Measurements from ENCODE around the gene CTTNBP2NL. TPM values are rescaled to one million over a fixed set of nuclear protein-coding genes. Genes with fewer than 3 reads are reported as not detected.
A peak's percentile ranks its signal among the peaks of the same experiment; 100 is the strongest.

Gene CTTNBP2NL
- total RNA-seq, 1 experiment from 2014 or later, result 38.8 TPM

- Histone ChIP-seq H3K9me3 (ENCODE audit: control insufficient read depth, low read depth, low read length) (no peaks in the 10 kb centered on the region), H3K14ac (ENCODE audit: insufficient read depth, low read length) (no peak overlapping the region), H2BK12ac (ENCODE audit: insufficient read length, low read depth, low read length) (no peak overlapping the region), H3T11ph (ENCODE audit: low read length) (no peak overlapping the region), H2AFZ (ENCODE audit: low read length) (no peak overlapping the region), H2BK120ac (ENCODE audit: low read depth, low read length, poor library complexity, severe bottlenecking) (no peak overlapping the region), H3K23ac (ENCODE audit: insufficient read length, low read depth, low read length) (no peak overlapping the region), H3K79me2 (ENCODE audit: insufficient read depth, low read length) (no peaks in the 10 kb centered on the region), H4K5ac (ENCODE audit: insufficient read length, low read depth, low read length) (no peak overlapping the region), H2AK5ac (ENCODE audit: insufficient read length, low read length) (no peak overlapping the region), H3K18ac (ENCODE audit: insufficient read length, low read depth, low read length) (no peak overlapping the region), H2BK5ac (ENCODE audit: insufficient read length, low read length) (no peak overlapping the region), H4K8ac (replicated peaks; ENCODE audit: insufficient read length, low read depth, low read length) (no peak overlapping the region), H3K56ac (ENCODE audit: insufficient read length, low read depth, low read length) (no peak overlapping the region), H3K27me3 (ENCODE audit: insufficient read depth, low read length) (peaks cover 54% of the 10 kb centered on the region), H3K23me2 (ENCODE audit: insufficient read length, low read depth, low read length, poor library complexity, severe bottlenecking) (peaks cover 24% of the 10 kb centered on the region), H3K27ac (ENCODE audit: insufficient read length, low read depth, low read length) (no peak overlapping the region), H4K91ac (ENCODE audit: insufficient read length, low read depth, low read length) (no peak overlapping the region), H3K4me1 (ENCODE audit: insufficient read depth, low read length) (0 out of 2 replicates have a peak, but pooled peaks cover 3% of the 10 kb centered on the region), H4K20me1 (ENCODE audit: control insufficient read depth, insufficient read depth, insufficient read length) (no peaks in the 10 kb centered on the region), H2BK15ac (ENCODE audit: low read depth, low read length) (no peak overlapping the region), H2BK20ac (ENCODE audit: low read depth, low read length, poor library complexity, severe bottlenecking) (no peak overlapping the region), H3K9ac (ENCODE audit: extremely low read depth, insufficient read length, low read length) (no peak overlapping the region), H3K79me1 (ENCODE audit: insufficient read depth, low read depth, low read length, poor library complexity, severe bottlenecking) (no peaks in the 10 kb centered on the region), H3K4ac (ENCODE audit: low read depth, low read length) (no peak overlapping the region), H3K4me2 (ENCODE audit: insufficient read depth, insufficient read length, low read length) (peak overlapping the region; percentile 93)
- H3K9me3 Mint-ChIP-seq, result no peaks in the 10 kb centered on the region; a peak in 1 of 5 replicates
- no peaks in the 10 kb centered on the region for H3K36me3 Mint-ChIP-seq (ENCODE audit: insufficient read depth in 1 of 3, low read depth in 3 of 3)
- H3K27ac Mint-ChIP-seq, result no peak overlapping the region
- H3K4me3 Mint-ChIP-seq, result peak overlapping the region; percentile 70 to 88
- peaks cover 21 to 51% of the 10 kb centered on the region in 2 experiments for H3K4me1 Mint-ChIP-seq
- H3K27me3 Mint-ChIP-seq (ENCODE audit: low read depth), result peaks cover 96% of the 10 kb centered on the region
- DNase-seq, result peak; percentile 61
- WGBS (ENCODE audit: extremely low coverage, insufficient read length, low lambda C conversion rate), result no CpG with 5 or more reads among the region's 15 CpGs
- no peak for TF ChIP-seq CTCF (conservative IDR thresholded peaks at IDR 0.05)
Observed at GRCh38 chr1:112507921-112508277, 111.9 kb downstream of the CTTNBP2NL start.
